Endothelial cell of umbilical vein (primary cell): Measurements from ENCODE around the gene TRPT1. TPM values are rescaled to one million over a fixed set of nuclear protein-coding genes. Genes with fewer than 3 reads are reported as not detected.

ENCODE experiments used
- BruUV-seq: library from RNA; stranded (reverse); fragments of 400-500 nt; replicated peaks from 2 replicates; lab custom pipeline; 2021; lab: Mats Ljungman, UMichigan
- CTCF ChIA-PET: fragments of 300-600, 350-600 bp; sonication (Branson Sonifier 250); formaldehyde crosslinking; loops from one replicate; lab custom pipeline; 2021; ENCODE audit warnings: antibody characterized with exemption, inconsistent platforms; lab: Charles Lee
- POLR2A ChIA-PET: fragments of 300-600, 350-600 bp; sonication (Branson Sonifier 250); formaldehyde crosslinking; loops from one replicate; lab custom pipeline; 2021; ENCODE audit warnings: antibody characterized with exemption, inconsistent platforms; lab: Charles Lee
- DNase-seq: peaks from one replicate; pipeline ENCODE4 v3.0.0-alpha.2; 2011; ENCODE audit warnings: low read depth, low spot score
- FAIRE-seq: peaks from 2 replicates; lab custom pipeline; 2011; peaks lifted over from hg19 to GRCh38; lab: Jason Lieb, UNC
- H2AFZ ChIP-seq: 2 replicates; pipeline ENCODE4 v1.6.0; 2012; ENCODE audit warnings: low read depth, low read length, control low read depth, inconsistent platforms
- H3K27ac ChIP-seq: 2 replicates; pipeline ENCODE4 v1.5.1; 2011; ENCODE audit warnings: low read depth, mild to moderate bottlenecking, control low read depth, low read length, moderate library complexity; ENCODE audit not compliant: insufficient read depth
- H3K27me3 ChIP-seq, 2 experiments: 2 replicates each; pipeline versions ENCODE4 v1.6.0 to v1.6.1; 2011; ENCODE audit warnings: low read length in 2 of 2, mixed read lengths in 1 of 2; ENCODE audit not compliant: control insufficient read depth in 2 of 2, insufficient read depth in 2 of 2
- H3K36me3 ChIP-seq, 2 experiments: 2 replicates in 1 of 2; 3 replicates in 1 of 2; pipeline ENCODE4 v1.5.1; 2011; ENCODE audit warnings: low read length in 2 of 2, mild to moderate bottlenecking in 1 of 2, moderate library complexity in 1 of 2; ENCODE audit not compliant: control insufficient read depth in 2 of 2, insufficient read depth in 2 of 2; ENCODE audit errors: extremely low read depth in 1 of 2
- H3K4me1 ChIP-seq: 3 replicates; pipeline ENCODE4 v1.5.1; 2011; ENCODE audit warnings: mild to moderate bottlenecking, low read length; ENCODE audit not compliant: control insufficient read depth, insufficient read depth; ENCODE audit errors: extremely low read depth
- H3K4me2 ChIP-seq: 2 replicates; pipeline ENCODE4 v1.6.1; 2011; ENCODE audit warnings: low read length, control low read depth, mixed read lengths; ENCODE audit not compliant: insufficient read depth
- H3K4me3 ChIP-seq, 3 experiments: fragments of 200-600 bp in 1 of 3; sonication (generic), shearing (Covaris generic) in 1 of 3; replicated peaks in 1 of 3; 2 replicates each; pipeline ENCODE4 v1.5.1; 2011 to 2016; ENCODE audit warnings: control low read depth in 3 of 3, low read length in 3 of 3, mild to moderate bottlenecking in 2 of 3, inconsistent platforms in 1 of 3, low read depth in 1 of 3, moderate library complexity in 1 of 3; ENCODE audit not compliant: insufficient read depth in 1 of 3
- H3K79me2 ChIP-seq: 2 replicates; pipeline ENCODE4 v1.6.0; 2012; ENCODE audit warnings: low read length, inconsistent platforms; ENCODE audit not compliant: control insufficient read depth, insufficient read depth
- H3K9ac ChIP-seq: replicated peaks from 2 replicates; pipeline ENCODE3; 2011; ENCODE audit warnings: low read length, control low read depth; ENCODE audit not compliant: insufficient read depth; ENCODE audit errors: extremely low read depth
- H3K9me1 ChIP-seq: replicated peaks from 3 replicates; pipeline ENCODE4 v1.6.0; 2011; ENCODE audit warnings: mild to moderate bottlenecking, low read length; ENCODE audit not compliant: control insufficient read depth, insufficient read depth; ENCODE audit errors: extremely low read depth
- H3K9me3 ChIP-seq: replicated peaks from 2 replicates; pipeline ENCODE4 v1.5.1; 2012; ENCODE audit warnings: low read length, inconsistent platforms; ENCODE audit not compliant: control insufficient read depth, insufficient read depth
- H4K20me1 ChIP-seq: replicated peaks from 2 replicates; pipeline ENCODE3; 2011; ENCODE audit warnings: mild to moderate bottlenecking, low read length; ENCODE audit not compliant: control insufficient read depth, insufficient read depth; ENCODE audit errors: extremely low read depth
- dilution Hi-C: fragments of 300-500 bp; cut with MboI; formaldehyde crosslinking; loops from one replicate; pipeline ENCODE4 v1.15.0; 2019; ENCODE audit warnings: low sequenced_read_pairs; ENCODE audit not compliant: extremely low pct_ligation_motif_present
- intact Hi-C: fragments of 100-400 bp; cut with micrococcal nuclease; formaldehyde crosslinking; loops from one replicate; pipeline ENCODE4 v1.10.0; 2022
- polyA plus RNA-seq, 4 experiments: library from polyadenylated mRNA; depleted of rRNA in 3 of 4; stranded (reverse) in 3 of 4; unstranded in 1 of 4; fragments of >200 nt; gene quantifications; 2 replicates each; pipeline versions ENCODE4 v1.2.1 to v1.2.3, GENCODE V29; 2011 to 2012; ENCODE audit warnings: missing spikeins in 1 of 4
- total RNA-seq: library from RNA; stranded (reverse); gene quantifications from 2 replicates; pipeline ENCODE4 v1.2.3, GENCODE V29; 2021
- TF ChIP-seq, protein P1 (sequence below): IDR thresholded peaks from 2 replicates; pipeline ENCODE4 v1.6.1; 2011; ENCODE audit not compliant: insufficient read depth, insufficient read length
- TF ChIP-seq, protein P2 (sequence below), 2 donors: IDR thresholded peaks; 1 replicate in 1 of 2; 2 replicates in 1 of 2; pipeline ENCODE4 v1.5.1; 2011; ENCODE audit warnings: low read length in 2 of 2, mild to moderate bottlenecking in 2 of 2, moderate library complexity in 2 of 2, control low read depth in 1 of 2, inconsistent platforms in 1 of 2, low read depth in 1 of 2; ENCODE audit not compliant: insufficient read depth in 1 of 2; ENCODE audit errors: extremely low read depth in 1 of 2

The TRPT1 gene
- total and polyA plus RNA-seq, 2 donors (not counting 3 experiments of a cell fraction or from before 2014, with no cell fraction given): 26.2 to 56.6 TPM

DNA sequence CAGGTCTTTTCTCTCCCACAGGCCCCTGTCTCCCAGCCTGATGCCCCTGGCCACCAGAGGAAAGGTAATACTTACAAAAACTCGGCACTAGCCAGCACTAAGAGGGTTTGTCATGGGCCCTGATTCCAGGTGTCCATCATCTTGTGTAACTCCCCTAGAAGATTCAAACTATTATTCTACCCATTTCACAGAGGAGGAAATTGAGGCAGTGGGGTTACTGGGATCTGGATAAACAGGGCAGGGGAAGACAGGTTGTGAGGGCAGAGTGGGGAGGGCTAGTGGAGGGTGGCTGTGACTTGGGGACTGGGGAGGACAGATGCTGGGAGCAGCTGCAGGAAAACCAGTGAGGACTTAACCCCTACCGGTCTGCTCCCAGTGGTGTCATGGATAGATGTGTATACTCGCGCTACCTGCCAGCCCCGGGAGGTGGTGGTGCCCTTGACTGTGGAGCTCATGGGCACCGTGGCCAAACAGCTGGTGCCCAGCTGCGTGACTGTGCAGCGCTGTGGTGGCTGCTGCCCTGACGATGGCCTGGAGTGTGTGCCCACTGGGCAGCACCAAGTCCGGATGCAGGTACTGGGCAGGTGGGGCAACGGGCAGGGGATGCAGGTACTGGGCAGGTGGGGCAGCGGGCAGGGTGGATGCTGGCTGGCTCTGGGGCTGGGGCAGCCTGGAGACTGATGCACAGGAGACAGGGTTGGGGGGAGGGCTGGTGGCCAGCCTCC is 9.6 kb upstream of the TRPT1 start:
- H3K27me3 ChIP-seq: no peaks in the 10 kb centered on the region
- no peak for DNase-seq
- no peaks in the 10 kb centered on the region for H3K9me1 ChIP-seq
- no peak overlapping the region for H3K27ac ChIP-seq
- H3K9ac ChIP-seq: peak overlapping the region; percentile 6
- BruUV-seq: no TSS peak
- H3K9me3 ChIP-seq: no peaks in the 10 kb centered on the region
- no peak for FAIRE-seq
- CTCF ChIA-PET: interaction anchor here (1.2 to 2.2 kb wide), 3 partner anchors 9 to 31 kb away, joined by 3 to 7 read pairs (median 6); partner anchors contain the start of genes NUDT22 and TRPT1
- H3K79me2 ChIP-seq: no peaks in the 10 kb centered on the region
- POLR2A ChIA-PET: no interaction called here
- intact Hi-C loops (no loop called here), dilution Hi-C loops (no loop called here)
- H3K4me3 ChIP-seq: peak overlapping the region; percentile 48 to 63 (median 51)
- H4K20me1 ChIP-seq: no peaks in the 10 kb centered on the region
- TF ChIP-seq, protein P1, sequence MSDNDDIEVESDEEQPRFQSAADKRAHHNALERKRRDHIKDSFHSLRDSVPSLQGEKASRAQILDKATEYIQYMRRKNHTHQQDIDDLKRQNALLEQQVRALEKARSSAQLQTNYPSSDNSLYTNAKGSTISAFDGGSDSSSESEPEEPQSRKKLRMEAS: no peak
- TF ChIP-seq, protein P2, sequence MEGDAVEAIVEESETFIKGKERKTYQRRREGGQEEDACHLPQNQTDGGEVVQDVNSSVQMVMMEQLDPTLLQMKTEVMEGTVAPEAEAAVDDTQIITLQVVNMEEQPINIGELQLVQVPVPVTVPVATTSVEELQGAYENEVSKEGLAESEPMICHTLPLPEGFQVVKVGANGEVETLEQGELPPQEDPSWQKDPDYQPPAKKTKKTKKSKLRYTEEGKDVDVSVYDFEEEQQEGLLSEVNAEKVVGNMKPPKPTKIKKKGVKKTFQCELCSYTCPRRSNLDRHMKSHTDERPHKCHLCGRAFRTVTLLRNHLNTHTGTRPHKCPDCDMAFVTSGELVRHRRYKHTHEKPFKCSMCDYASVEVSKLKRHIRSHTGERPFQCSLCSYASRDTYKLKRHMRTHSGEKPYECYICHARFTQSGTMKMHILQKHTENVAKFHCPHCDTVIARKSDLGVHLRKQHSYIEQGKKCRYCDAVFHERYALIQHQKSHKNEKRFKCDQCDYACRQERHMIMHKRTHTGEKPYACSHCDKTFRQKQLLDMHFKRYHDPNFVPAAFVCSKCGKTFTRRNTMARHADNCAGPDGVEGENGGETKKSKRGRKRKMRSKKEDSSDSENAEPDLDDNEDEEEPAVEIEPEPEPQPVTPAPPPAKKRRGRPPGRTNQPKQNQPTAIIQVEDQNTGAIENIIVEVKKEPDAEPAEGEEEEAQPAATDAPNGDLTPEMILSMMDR (IDR thresholded peaks at IDR 0.05; ENCODE audit: extremely low read depth in 1 of 2, insufficient read depth in 1 of 2, low read depth in 1 of 2, low read length in 2 of 2): no peak
- H3K4me1 ChIP-seq: peaks cover 17% of the 10 kb centered on the region
- H3K36me3 ChIP-seq: peaks cover 6 to 8% of the 10 kb centered on the region in 2 experiments
- H2AFZ ChIP-seq: no peak overlapping the region
- H3K4me2 ChIP-seq: peak overlapping the region; percentile 71
